SKM-1 (cell line): ENCODE data around the gene SFXN3.

Experiments
- DNase-seq: peaks from one replicate; lab custom pipeline; 2025; ENCODE audit not compliant: unreplicated experiment; lab: John Stamatoyannopoulos, UW

SFXN3 gene

DNA sequence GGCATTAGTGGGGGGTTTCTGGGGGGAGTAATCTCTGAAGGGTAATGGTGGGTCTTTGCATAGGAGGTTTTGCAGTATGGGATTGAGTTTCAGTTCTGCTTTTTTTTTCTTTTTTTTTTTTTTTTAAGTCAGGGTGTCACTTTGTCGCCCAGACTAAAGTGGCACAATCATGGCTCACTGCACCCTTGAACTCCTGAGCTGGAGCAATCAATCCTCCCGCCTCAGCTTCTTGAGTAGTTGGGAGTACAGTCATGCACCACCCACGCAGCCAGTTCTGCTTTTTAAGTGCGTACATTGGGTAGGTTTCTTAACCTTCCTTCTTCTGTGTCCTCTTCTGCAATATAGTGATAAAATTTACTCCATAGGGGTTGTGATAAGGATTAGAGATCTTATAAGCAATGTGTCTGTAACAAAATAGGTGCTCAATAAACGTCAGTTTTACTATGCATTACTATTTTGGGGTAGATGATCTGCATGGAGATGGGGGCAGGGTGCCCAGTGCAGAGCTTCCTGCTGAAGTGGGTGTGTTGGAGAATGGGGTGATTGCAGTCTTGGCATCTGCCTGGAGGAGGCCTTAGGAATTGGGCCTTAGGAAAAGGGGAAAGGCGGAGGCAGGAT lies 40.3 kb downstream of the SFXN3 start:
- DNase-seq: peak; percentile 87

DNA sequence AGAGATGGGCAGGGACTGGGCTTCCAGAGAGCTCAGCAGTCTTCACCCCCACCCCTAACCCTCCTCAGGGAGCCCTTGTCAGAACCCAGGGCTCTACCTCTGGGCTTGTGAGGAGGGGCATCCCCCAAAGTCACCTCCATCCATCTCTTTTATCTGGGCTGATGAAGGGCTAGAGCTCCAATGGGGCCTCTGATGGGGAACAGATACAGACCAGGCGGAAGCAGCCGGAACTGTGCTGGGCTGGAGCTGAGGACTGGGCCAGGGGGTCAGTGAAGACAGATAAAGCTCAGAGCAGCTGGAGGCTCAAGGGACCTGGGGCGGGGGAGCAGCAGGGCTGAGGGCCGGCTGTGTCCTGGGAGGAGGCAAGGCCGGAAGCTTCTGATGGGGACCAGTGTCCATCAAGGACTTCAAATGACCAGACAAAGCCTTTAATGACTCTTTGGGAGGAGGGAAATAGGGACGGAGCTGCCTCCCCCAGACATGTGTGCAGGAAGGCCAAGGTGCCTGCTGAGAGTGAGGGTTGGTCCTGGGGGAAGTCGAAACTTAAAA lies 40.9 kb downstream of the SFXN3 start:
- no peak for DNase-seq

GRCh38 chr10:101072923-101073322 lies 41.9 kb downstream of the SFXN3 start:
- DNase-seq: no peak

DNA sequence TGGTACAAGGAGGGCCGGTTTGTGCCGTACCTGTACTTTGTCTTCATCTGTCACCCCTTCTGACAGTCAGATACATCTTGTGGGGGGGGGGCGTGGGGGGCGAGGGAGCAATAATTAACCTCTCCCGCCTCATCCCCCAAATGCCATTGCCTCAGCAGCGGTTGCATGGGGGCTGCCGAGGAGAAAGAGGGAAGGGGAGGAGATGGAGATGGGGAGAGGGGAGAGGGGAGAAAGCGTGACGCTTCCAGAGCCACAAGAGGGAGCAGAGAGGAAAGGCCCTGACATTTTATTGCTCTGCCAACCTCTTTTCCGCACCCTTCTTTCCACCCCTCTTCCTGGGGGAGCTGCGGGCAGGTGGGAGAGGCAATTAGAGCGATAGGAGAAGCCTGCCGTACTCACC lies 42.6 kb downstream of the SFXN3 start:
- DNase-seq: no peak

- no peak for DNase-seq
Observed at GRCh38 chr10:101075775-101076174, 44.7 kb downstream of the SFXN3 start.

DNA sequence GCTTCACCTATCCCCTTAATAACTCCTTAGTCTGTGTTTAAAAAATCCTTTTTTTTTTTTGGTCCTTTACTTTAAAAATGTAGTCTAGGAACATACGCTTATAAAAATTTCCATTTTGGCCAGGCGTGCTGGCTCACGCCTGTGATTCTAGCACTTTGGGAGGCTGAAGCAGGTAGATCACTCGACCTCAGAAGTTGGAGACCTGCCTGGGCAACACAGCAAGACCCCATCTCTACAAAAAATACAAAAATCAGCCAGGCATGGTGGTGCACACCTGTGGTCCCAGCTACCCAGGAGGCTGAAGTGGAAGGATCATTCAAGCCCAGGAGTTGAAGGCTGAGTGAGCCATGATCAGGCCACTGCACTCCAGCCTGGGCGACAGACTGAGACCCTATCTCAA lies 45.6 kb downstream of the SFXN3 start:
- DNase-seq: no peak

- no peak for DNase-seq
Observed at GRCh38 chr10:101079874-101080273, 48.8 kb downstream of the SFXN3 start.

- DNase-seq: no peak
Observed at GRCh38 chr10:101080933-101081931, 50.2 kb downstream of the SFXN3 start.

DNA sequence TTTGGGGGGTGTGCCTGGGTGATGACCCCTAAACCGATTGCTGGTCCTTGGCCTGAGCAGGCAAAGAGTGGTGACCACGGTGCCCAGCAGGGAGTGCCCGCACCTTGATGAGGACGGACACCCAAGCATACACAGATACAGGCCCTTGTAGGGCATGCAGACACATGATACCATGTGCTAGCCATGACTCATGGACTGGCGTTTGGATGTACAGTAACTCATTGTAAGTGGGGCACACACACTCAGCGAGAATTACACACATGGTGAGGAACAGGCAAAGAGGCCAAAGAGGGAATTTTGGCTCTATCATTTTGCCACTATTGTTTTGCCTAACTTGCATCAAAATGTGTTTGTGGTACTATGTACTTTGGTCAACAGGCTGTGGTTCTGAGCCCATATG lies 54.8 kb downstream of the SFXN3 start:
- DNase-seq: no peak

GRCh38 chr10:101087376-101087775 lies 56.3 kb downstream of the SFXN3 start:
- DNase-seq: no peak

GRCh38 chr10:101087965-101088364 lies 56.9 kb downstream of the SFXN3 start:
- no peak for DNase-seq

DNA sequence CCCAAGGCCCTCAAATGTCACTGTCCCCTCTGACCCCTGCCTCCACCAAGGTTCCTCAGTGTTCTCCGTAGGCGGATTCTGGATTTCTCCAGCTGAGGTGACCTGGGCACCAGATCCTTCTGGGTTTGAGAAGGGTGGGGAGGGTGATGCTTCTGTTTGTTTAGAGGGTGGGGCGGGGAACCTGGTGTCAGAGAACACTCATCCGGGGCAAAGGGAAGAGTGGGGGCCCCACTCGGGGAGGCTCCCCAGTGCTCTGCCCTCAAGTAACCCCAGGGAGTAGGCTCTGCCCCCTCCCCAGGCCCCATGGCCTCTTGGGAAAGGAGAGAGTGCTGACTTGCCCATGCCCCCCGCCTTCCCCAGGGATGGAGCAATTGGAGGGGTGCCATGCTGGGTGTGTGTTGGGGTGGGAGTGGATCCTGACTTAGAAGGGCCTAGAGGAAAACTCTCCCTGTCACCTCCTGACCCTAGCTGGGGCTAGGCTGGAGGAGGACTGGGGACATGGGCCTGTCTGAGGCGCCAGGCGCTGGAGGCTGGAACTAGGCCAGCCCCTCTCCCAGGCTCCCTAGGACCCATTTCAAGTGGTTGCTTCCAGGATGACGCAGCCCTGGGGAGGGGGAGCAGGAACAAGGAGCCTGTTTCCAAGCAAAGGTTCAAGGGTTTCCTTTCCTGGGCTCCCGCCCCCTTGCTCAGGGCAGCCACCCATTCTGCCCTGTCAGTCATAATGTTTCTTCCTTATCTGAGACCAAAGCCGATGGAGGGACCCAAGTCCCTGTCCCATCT lies 58.7 kb downstream of the SFXN3 start:
- DNase-seq: no peak

DNA sequence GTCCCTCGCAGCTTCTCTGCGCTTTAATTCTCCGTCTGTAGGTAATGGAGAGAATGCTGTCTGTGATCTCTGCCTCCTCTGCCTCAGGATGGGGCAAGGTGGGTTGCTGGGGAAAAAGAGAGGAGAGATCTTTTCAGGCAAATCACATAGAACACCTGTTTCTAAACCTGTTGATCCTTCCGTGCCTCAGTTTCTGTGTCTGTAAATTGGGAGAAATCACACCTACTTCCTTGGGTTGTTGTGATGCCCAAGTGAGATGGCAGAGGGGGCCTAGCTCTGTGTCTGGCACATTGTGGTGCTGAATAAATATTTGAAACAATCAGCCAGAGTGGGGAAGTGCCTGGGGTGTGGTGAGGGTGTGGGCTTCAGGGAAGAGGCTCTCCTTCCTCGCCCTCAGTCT lies 59.6 kb downstream of the SFXN3 start:
- no peak for DNase-seq
